ENCODE measurements around the gene BCL2L2.
"Not testable (repeated sequence)": the region's sequence is repeated elsewhere in the genome, so short reads cannot be mapped to it uniquely, and the experiment has no call there.

The BCL2L2 gene

DNA sequence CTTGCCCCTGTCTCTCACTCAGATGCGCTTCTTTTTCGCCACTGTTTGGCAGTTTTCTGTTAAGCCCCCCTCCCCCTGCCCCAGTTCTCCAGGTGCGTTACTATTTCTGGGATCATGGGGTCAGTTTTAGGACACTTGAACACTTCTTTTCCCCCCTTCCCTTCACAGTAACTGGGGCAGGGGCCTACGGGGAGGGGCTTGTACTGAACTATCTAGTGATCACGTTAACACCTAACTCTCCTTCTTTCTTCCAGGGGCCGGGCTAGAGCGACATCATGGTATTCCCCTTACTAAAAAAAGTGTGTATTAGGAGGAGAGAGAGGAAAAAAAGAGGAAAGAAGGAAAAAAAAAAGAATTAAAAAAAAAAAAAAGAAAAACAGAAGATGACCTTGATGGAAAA lies 18.4 kb downstream of the BCL2L2 start:
- DNase-seq (ENCODE audit: low spot score): no peak

DNA sequence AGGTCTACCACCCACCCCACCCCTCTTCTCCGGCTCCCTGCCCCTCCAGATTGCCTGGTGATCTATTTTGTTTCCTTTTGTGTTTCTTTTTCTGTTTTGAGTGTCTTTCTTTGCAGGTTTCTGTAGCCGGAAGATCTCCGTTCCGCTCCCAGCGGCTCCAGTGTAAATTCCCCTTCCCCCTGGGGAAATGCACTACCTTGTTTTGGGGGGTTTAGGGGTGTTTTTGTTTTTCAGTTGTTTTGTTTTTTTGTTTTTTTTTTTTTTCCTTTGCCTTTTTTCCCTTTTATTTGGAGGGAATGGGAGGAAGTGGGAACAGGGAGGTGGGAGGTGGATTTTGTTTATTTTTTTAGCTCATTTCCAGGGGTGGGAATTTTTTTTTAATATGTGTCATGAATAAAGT lies 19.1 kb downstream of the BCL2L2 start:
- not testable (repeated sequence) for DNase-seq (ENCODE audit: low spot score)

DNA sequence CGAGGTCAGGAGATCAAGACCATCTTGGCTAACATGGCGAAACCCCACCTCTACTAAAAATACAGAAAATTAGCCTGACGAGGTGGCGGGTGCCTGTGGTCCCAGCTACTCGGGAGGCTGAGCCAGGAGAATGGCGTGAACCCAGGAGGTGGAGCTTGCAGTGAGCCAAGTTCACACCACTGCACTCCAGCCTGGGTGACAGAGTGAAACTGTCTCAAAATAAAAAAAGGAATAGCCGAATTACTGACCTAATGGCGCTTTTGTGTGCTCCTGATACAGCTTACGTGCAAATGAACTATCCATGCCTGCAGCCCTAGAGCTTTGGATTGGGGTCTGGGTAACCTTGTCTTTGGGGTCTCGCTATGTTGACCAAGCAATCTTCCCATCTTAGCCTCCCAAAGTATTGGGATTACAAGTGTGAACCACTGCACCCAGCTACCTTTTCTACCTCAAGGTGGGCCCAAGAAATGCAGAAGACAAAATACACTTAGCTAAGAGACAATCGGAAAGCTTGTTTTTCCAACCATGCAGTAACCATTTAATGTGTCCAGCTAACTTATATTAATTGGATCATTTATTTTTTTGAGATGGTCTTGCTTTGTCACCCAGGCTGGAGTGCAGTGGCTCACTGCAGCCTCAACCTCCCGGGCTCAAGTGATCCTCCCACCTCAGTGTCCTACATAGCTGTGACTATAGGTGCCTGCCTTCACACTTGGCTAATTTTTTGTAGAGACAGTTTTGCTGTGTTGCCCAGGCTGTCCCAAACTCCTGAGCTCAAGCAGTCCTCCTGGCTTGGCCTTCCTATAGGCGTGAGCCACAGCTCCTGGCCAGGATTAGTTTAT lies 20.1 kb downstream of the BCL2L2 start:
- DNase-seq (ENCODE audit: low spot score): no peak

DNA sequence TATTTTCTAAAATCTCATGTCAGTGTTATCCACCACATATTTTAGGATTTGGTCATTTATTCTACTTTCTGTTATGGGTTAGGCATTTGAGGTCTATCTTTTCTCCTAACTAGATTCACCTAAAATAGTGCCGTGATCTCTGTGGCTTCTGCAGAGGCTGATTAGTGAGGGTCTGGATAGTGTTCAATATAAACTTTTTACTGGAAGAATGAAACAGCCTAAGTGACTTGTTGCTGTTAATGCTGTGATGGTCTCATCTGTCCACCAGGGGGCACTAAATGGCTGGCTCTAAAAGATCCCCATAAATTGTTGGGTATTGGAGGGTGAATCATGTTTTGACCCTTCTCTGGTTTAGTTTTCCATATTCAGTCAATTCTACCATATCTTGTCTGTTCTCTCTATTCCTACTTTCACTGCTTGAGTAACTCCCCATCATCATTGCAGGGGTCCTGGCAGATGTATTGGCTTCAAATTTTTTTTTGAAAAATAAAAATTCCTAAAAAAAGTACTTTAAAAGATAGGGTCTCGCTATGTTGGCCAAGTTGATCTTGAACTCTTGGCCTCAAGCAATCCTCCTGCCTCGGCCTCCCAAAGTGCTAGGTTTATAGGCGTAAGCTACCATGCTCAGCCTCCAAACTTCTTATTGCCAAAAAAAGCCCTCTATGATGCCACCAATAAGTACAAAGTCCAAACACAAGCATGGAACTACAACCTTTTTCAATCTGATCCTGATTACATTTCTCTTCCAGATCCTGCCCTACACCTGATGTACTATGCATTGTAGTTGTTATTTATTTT lies 21.5 kb downstream of the BCL2L2 start:
- peak; percentile 74 for DNase-seq (ENCODE audit: low spot score)

DNA sequence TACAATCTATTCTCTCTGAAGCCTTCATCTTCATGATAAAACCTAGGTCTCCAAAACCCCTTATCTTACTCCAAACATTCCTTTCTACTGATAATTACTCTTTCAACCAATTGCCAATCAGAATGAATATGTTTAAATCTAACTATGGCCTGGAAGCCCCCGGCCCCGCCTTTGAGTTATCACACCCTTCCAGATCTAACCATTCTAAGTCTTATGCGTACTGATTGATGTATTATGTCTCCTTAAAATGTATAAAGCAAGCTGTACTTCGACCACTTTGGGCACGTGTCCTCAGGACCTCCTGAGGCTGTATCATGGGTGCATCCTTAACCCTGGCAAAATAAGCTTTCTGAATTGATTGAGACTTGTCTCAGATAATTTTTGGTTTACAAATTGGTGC lies 29.0 kb downstream of the BCL2L2 start:
- no peak for DNase-seq (ENCODE audit: low spot score)

DNA sequence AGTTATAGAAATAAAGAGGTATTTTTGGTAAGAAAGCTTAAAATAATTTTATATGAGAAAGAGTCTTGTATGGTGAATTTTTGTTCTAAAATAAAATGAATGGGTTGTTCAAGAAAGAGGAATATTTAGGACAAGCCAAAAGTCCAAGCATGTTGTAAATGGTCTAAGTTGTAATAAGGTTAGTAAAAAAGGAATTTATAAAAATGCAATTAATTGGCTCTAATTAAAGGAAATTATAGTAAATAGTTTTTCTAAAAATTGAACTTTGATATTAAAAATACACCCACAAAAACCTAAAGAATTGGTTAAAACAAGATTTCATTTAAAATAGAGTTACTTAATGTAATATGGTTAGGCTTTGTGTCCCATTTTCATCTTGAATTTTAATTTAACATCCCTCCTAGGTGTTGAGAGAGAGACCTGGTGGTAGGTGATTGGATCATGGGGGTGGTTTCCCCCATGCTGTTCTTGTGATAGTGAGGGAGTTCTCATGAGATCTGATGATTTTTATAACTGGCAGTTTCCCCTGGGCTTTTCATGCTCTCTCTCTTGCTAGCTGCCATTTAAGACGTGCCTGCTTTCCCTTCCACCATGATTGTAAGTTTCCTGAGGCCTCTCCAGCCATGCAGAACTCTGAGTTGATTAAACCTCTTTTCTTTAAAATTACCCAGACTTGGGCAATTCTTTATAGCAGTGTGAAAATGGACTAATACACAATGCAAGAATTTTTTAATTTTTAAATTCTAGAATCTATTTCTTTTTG lies 33.1 kb downstream of the BCL2L2 start:
- DNase-seq (ENCODE audit: low spot score): no peak

DNA sequence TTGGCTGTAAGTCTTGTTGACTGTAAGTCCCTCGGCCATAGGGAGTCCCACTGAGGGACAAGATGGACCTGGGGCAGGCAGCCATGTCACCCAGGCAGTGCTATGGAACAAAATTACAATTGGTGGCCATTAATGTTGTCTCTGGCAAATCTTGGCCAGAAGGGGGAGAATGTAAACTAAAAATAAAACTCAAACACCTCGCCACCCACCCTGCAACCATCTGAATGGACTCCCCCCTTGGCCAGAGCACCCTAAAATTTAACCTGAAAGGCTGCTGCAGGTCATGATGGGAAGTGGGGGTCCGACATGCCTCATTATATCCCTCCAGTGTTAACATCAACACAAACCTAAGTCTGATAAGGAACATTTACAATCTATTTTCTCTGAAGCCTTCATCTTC lies 37.8 kb downstream of the BCL2L2 start:
- no peak for DNase-seq (ENCODE audit: low spot score)

DNA sequence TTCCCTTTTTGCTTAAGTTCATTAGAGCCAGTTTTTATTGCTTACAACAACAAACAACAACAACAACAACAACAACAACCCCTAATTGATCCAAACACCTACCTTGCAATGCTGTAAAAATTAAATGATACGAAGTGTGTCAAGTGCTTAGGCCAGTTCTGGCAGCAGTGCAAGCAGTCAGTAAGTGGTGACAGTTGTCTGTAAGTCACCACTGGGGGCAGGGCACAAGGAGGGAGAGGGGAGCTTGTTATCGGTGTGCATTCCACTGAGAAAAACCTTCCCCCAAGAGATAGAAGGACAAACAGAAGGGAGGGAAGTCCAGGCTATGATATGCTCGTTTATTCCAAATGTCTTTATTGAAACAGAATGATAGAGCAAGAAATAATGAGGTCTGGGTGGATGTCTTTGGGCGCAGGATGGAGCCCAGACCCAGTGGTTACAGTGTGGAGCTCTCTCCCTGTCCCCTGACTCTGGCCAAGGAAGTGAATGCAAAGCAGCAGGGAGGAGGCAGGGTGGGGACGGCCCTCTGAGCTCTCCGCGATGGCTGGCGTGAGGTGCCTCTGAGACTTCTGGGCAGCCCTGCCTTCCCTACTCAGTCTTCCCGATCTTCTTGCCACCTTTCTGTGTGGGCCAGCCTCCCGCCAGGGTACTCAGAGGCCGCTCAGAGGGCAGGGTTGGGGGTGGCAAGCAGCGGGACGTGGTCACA lies 39.5 kb downstream of the BCL2L2 start:
- DNase-seq (ENCODE audit: low spot score): no peak

DNA sequence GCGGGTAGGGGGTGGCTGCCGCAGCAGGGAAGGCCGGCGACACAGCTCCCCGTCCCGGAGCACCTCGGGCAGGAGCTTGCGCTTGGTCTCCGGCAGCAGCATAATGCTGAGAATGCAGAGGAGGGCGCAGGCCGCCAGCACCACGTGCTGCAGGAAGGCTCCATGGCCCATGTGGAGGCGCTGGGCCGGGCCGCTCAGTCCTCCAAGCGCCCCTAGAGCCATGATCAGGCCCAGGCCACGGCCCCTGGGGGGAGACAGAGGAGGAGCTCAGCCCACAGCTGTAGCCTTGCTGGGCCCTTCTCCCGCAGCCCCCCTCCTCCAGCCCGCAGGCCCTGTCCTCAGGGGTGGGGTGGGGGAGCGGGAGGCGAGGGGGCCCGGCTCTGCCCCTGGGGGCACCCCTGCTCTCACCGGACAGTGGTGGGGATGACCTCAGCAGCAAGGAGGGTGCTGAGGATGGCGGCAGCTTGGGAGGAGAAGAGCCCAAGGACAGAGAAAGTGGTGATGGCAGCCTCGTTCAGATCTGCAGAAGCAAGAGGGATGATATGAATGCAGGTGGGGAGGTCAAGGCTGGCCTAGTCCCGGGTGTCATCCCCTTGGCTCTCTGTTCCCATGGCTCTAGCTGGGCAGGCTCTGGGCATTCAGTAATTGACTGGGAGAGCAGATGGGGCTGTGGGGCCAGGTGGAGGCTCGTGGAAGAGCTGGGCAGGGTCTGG lies 40.2 kb downstream of the BCL2L2 start:
- no peak for DNase-seq (ENCODE audit: low spot score)

DNA sequence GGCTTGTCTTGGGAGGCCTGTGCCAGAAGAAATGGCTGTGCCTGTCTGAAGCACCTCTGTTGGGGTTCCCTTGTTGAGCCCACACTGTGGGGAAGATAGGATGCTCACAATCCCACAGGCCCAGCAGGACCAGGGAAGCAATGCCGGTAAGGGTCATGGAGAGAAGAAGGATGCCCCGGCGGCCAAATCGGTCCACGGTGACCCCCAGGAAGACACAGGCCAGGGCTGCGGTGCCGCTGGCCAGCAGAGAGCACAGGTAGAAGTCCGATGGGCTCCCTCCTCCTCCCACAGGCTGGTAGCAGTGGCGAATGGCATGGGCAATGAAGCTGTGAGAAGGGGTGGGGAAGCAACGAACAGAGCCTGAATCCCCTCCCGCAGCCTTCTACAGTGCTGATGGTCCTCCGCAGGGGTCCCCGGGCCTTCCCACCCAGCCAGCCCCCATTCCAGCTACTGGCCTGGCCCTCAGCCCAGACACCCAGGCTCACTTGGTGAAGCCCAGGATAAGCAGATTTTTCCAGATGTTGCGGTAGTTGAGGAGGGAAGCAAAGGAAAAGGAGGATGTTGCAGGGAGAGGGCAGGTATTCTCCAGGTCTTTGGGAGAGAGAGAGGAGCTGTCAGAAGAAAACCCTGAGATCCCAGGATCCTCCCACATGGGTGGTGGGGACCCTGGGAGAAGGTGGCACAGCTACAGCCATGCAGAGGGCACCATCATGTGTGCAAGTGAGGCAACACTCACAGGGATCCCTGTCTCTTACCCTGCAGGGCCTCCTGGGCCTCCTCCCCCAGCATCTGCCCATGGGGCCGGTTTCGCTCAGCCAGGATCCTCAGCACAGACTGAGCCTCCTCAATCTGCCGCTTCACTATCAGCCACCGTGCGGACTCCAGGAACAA lies 41.0 kb downstream of the BCL2L2 start:
- DNase-seq (ENCODE audit: low spot score): no peak

DNA sequence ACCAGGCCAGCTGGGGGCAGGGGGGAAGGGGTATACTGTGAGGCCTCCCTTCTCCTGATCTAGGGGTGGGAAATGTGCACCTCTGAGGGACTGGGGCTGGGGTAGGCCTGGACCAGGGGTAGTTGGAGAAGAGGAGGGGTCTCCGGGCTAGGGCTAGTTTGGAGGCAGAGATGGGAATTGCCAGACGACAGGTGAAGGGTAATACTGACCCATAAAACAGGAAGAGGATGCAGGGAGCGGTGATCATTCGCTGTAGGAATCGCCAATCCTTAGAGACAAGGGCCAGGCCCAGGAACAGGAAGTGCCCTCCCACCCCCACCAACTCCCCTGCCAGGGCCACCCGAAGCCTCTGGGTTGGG lies 41.6 kb downstream of the BCL2L2 start:
- no peak for DNase-seq (ENCODE audit: low spot score)

DNA sequence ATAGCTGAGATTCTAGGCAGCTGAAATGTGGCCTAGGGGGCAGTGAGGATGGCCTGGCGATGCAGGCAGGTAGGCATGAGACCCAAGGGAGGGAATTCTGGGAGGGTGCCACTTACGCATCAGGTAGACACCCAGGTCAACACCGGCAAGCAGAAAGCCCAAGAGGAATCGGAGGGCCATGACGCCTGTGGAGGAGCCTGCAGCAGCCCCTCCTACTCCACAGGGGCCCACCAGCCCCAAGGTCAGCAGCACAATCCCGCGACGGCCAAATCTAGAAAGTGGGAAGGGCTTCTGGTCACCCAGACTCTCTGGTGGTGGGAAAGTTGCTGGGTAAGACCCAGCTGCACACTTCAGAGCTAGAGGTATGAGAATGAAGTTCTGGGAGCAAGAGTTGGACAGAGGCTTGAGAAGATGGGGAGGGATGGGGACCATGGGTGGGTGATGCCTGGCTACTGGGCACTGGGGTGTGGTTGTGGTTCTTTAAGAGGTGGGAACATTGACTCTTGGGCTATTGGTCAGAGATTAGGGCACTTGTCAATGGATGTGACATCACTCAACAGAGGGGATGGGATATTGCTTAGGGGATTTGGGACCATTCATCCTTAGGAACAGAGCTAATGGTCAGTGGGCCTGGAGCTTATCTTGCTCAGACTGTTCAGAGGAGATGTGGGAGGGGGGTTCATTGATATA lies 42.7 kb downstream of the BCL2L2 start:
- no peak for DNase-seq (ENCODE audit: low spot score)

DNA sequence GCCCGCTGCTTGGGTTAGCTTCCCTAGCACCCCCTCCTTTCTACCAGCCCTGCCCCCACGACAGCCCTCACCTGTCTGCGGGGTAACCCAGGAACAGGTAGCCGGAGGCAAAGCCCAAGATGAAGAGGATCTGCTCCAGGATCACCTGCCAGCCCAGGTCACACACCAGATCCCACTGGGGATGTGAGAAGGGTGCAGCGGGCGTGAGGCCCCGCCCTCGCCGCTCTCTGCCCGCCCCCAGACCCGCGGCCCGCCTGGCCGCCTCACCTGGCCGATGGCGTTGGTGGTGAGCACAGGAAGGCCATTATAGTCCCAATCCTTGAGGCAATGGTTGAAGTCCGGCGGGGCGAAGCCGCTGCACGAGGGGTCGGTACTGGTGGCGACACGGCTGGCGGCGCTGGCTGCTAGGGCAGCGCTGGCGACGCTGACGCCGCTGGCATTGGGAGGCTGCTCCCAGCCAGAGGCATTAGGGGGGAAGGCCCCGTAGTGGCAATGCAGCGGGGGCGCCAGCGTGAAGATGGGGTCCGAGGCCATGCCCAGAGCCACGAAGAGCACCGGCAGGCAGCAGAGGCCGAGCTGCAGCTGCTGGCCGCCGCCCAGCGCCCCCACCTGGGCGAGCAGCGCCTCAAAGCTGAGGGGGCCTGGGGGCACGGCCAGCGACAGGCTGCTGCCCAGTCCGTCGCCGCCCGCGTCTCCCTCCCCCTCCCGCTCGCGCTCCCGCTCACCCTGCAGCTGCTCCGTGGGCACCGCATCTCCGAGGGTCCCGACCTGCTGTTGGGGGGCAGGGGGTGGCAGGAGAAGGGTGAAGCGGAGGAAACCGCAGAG lies 45.3 kb downstream of the BCL2L2 start:
- no peak for DNase-seq (ENCODE audit: low spot score)

DNA sequence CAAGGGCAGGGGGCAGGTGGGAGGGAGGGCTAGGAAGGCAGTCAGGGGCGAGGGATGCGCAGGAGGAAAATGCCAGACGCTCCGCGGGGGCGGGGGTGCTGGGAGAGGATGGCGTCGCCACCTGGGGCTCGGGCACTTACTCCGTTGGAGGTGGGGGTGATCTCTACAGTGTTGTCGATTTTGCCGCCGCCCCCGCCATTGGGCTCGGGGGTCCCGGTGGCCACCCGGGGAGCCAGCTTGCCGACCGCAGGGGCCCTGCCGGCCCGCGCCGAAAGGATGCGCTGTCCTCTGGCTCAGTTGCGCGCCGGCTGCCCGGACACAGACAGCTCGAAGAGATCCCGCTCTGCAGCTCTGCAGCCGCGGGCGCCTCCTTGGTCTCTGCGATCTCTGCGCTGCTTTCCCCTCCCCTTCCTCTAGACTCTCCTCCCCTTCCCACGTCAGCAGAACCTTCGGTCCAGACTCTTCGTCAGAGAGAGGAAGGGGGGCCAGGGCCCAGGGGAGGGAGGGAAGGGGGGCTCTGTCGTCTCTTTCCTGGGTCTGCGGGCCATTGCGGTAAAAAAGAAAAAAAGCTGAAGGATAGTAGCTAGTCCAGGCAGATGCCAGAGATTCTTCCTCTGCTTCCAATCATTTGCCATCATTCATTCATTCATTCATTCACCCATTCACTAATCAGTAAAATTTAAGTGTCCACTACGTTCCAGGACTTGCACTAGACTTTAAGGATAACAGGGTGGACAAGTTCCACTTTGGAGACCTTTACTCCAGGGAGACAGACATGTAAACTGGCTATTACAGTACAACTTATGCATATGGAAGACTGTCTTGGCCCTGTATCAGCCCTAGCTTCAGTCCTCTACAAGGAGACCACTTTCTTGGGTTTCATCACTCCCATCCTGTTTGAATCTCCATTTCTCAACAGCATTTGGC lies 46.1 kb downstream of the BCL2L2 start, which contains the start of gene SLC22A17:
Gene SLC22A17, minus strand, starts transcription at position 382 of the 927 bp plus-strand sequence.
- DNase-seq (ENCODE audit: low spot score): no peak

DNA sequence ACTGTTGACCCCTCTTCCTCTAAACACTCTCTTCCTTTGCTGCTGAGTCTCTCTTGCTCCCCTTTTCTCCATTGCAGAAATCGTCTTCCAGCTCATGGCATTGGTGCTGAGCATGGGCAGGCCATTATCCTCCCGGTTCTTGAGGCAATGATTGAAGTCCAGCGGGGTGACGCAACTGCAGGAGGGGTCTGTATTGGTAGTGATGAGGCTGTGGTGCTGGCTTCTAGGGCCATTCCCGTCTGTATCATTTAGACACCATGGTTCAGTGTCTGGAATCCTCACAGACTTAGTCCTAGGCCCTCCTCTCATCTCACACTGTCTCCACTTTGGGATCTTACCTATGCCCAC lies 46.8 kb downstream of the BCL2L2 start:
- DNase-seq (ENCODE audit: low spot score): no peak

DNA sequence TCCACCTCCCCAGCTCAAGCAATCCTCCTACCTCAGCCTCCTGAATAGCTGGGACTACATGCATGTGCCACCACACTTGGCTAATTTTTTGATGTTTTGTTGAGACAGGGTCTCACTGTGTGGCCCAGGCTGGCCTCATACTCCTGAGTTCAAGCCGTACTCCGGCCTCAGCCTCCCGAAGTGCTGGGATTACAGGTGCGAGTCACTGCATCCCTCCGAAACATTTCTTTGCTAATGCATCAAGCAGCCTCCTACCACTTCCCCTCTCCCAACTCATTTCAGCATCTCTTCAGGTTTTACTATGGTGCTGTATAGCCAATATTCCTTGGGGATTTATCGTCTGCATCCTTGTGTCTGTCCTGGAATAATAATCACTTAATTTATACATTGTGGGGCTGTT lies 48.4 kb downstream of the BCL2L2 start:
- DNase-seq (ENCODE audit: low spot score): no peak

DNA sequence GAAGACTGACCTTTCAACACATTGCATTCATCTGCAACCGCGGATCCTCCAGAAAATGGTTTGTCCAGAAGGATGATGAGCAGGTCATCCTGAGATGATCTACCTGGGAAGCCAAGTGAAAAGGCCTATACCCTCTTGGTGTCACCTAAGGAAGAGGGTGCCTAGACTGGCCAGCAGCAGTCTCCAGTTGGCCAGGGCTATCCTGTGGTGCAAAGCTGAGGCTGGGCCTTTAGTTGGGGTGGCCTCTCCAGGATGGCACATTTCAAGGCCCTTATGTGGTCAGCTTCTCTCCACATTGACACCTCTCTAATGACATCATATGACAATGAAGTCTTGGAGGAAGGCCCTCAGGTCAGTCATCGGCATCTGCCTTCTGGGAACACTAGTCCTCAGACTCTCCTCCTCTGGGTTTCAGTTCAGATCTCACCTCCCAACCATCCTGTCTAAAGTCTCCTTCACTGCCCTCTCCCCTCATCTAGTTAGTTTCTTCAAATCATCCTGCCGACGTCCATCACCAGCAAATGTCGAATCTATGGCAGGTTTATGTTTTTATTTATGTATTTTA lies 49.3 kb downstream of the BCL2L2 start:
- no peak for DNase-seq (ENCODE audit: low spot score)

All from HuH-7.5 (cell line).